ENCODE data around the gene TPRKB. TPM values are rescaled to one million over a fixed set of nuclear protein-coding genes. Genes with fewer than 3 reads are reported as not detected.
"Not testable (repeated sequence)": the region's sequence is repeated elsewhere in the genome, so short reads cannot be mapped to it uniquely, and the experiment has no call there.

TPRKB gene
- total RNA-seq, 2 donors from 2014 or later, result 26.9 to 54.0 TPM

GRCh38 chr2:73766349-73766748 is 29.2 kb upstream of the TPRKB start:
- H3K36me3 ChIP-seq, result peaks cover 0 to 5% of the 10 kb centered on the region in 2 donors
- DNase-seq (ENCODE audit: low spot score), result no peak
- 97% methylated on average over 1 of the region's 1 CpG for WGBS
- no peaks in the 10 kb centered on the region for H3K9me3 ChIP-seq
- H3K4me3 ChIP-seq, result no peak overlapping the region
- no peaks in the 10 kb centered on the region for H3K4me1 ChIP-seq (replicated peaks)
- TF ChIP-seq CTCF (IDR thresholded peaks at IDR 0.05) (no peak), POLR2A (IDR thresholded peaks at IDR 0.05) (no peak), POLR2AphosphoS5 (IDR thresholded peaks at IDR 0.05) (no peak)
- H3K27me3 ChIP-seq (replicated peaks; ENCODE audit: insufficient read depth), result no peaks in the 10 kb centered on the region
- intact Hi-C loops (cut with DNase I), result no loop called here
- H3K27ac ChIP-seq, result no peak overlapping the region

- TF ChIP-seq CTCF (IDR thresholded peaks at IDR 0.05) (no peak), POLR2AphosphoS5 (IDR thresholded peaks at IDR 0.05) (no peak), POLR2A (IDR thresholded peaks at IDR 0.05) (no peak)
- H3K36me3 ChIP-seq, result peaks cover 0 to 5% of the 10 kb centered on the region in 2 donors
Observed at GRCh38 chr2:73764945-73765344, 27.8 kb upstream of the TPRKB start.

GRCh38 chr2:73762571-73762970 is 25.4 kb upstream of the TPRKB start:
- no peak for DNase-seq (ENCODE audit: low spot score)
- H3K4me1 ChIP-seq (replicated peaks), result no peaks in the 10 kb centered on the region
- no peak for TF ChIP-seq CTCF (IDR thresholded peaks at IDR 0.05)
- TF ChIP-seq POLR2A (IDR thresholded peaks at IDR 0.05), result no peak
- TF ChIP-seq POLR2AphosphoS5 (IDR thresholded peaks at IDR 0.05), result no peak
- peaks cover 0 to 5% of the 10 kb centered on the region in 2 donors for H3K36me3 ChIP-seq
- intact Hi-C loops (cut with DNase I), result no loop called here
- H3K4me3 ChIP-seq, result no peak overlapping the region
- no peaks in the 10 kb centered on the region for H3K9me3 ChIP-seq
- no peaks in the 10 kb centered on the region for H3K27me3 ChIP-seq (replicated peaks; ENCODE audit: insufficient read depth)
- H3K27ac ChIP-seq, result no peak overlapping the region
- WGBS, result 47% methylated on average over 1 of the region's 1 CpG

More at GRCh38 chr2:73764945-73765344, 27.8 kb upstream of the TPRKB start:
- Histone ChIP-seq H3K27ac (no peak overlapping the region), H3K9me3 (no peaks in the 10 kb centered on the region), H3K4me1 (replicated peaks) (no peaks in the 10 kb centered on the region), H3K4me3 (no peak overlapping the region), H3K27me3 (replicated peaks; ENCODE audit: insufficient read depth) (no peaks in the 10 kb centered on the region)
- 100% methylated on average over 1 of the region's 1 CpG for WGBS
- intact Hi-C loops (cut with DNase I), result no loop called here
- DNase-seq (ENCODE audit: low spot score), result no peak

GRCh38 chr2:73759904-73760303 is 22.8 kb upstream of the TPRKB start:
- 84% methylated on average over 2 of the region's 2 CpGs for WGBS
- no peak for TF ChIP-seq POLR2AphosphoS5 (IDR thresholded peaks at IDR 0.05)
- TF ChIP-seq CTCF (IDR thresholded peaks at IDR 0.05), result no peak
- TF ChIP-seq POLR2A (IDR thresholded peaks at IDR 0.05), result no peak
- Histone ChIP-seq H3K36me3 (no peaks in the 10 kb centered on the region), H3K27me3 (replicated peaks; ENCODE audit: insufficient read depth) (no peaks in the 10 kb centered on the region), H3K4me1 (replicated peaks) (no peaks in the 10 kb centered on the region), H3K4me3 (no peak overlapping the region), H3K9me3 (no peaks in the 10 kb centered on the region), H3K27ac (no peak overlapping the region)
- intact Hi-C loops (cut with DNase I), result no loop called here
- DNase-seq (ENCODE audit: low spot score), result no peak

GRCh38 chr2:73759285-73759764 is 22.2 kb upstream of the TPRKB start:
- Histone ChIP-seq H3K4me3 (no peak overlapping the region), H3K4me1 (replicated peaks) (no peaks in the 10 kb centered on the region), H3K27ac (no peak overlapping the region), H3K27me3 (replicated peaks; ENCODE audit: insufficient read depth) (no peaks in the 10 kb centered on the region), H3K9me3 (no peaks in the 10 kb centered on the region), H3K36me3 (no peaks in the 10 kb centered on the region)
- intact Hi-C loops (cut with DNase I), result no loop called here
- DNase-seq (ENCODE audit: low spot score), result no peak
- no peak for TF ChIP-seq CTCF (IDR thresholded peaks at IDR 0.05)
- no peak for TF ChIP-seq POLR2A (IDR thresholded peaks at IDR 0.05)
- no peak for TF ChIP-seq POLR2AphosphoS5 (IDR thresholded peaks at IDR 0.05)
- 27% methylated on average over 3 of the region's 3 CpGs for WGBS

GRCh38 chr2:73754332-73754731 is 17.2 kb upstream of the TPRKB start:
- H3K4me1 ChIP-seq (replicated peaks); H3K9me3 ChIP-seq; H3K4me3 ChIP-seq; DNase-seq (ENCODE audit: low spot score); intact Hi-C loops (cut with DNase I); H3K36me3 ChIP-seq; H3K27me3 ChIP-seq (replicated peaks; ENCODE audit: insufficient read depth): not testable (repeated sequence)
- H3K27ac ChIP-seq, result peak overlapping the region; percentile 19 to 45
- 92% methylated on average over 7 of the region's 7 CpGs for WGBS

All from prostate gland (tissue), 2 donors.